Stomach (tissue), 9 donors: Measurements from ENCODE around the gene IPMK. TPM values are rescaled to one million over a fixed set of nuclear protein-coding genes. Genes with fewer than 3 reads are reported as not detected.

Source experiments
- DNase-seq, 2 donors: peaks; one replicate each; pipeline versions ENCODE4 v3.0.0 to v3.0.0-alpha.2; 2013 to 2019
- H3K27ac ChIP-seq, 5 donors: fragments of 200-600 bp in 4 of 5; sonication (generic) in 4 of 5; one replicate each; pipeline ENCODE4 v1.5.1; 2013 to 2019; ENCODE audit warnings: mild to moderate bottlenecking in 1 of 5, moderate library complexity in 1 of 5
- H3K27me3 ChIP-seq, 3 donors: fragments of 200-600 bp; sonication (generic); one replicate each; pipeline ENCODE4 v1.5.1; 2017 to 2019; ENCODE audit warnings: mixed run types in 1 of 3
- H3K36me3 ChIP-seq, 4 donors: fragments of 200-600 bp; sonication (generic); 1 replicate in 3 of 4; 2 replicates in 1 of 4; pipeline ENCODE4 v1.5.1; 2016 to 2019
- H3K4me1 ChIP-seq, 4 donors: fragments of 200-600 bp; sonication (generic); one replicate each; pipeline ENCODE4 v1.5.1; 2016 to 2019
- H3K4me3 ChIP-seq, 4 donors: fragments of 200-600 bp; sonication (generic) in 3 of 4; one replicate each; pipeline ENCODE4 v1.5.1; 2016 to 2019; ENCODE audit warnings: mild to moderate bottlenecking in 1 of 4
- H3K9me3 ChIP-seq, 4 donors: fragments of 200-600 bp; sonication (generic); one replicate each; pipeline ENCODE4 v1.5.1; 2016 to 2019
- EP300 ChIP-seq: sonication (generic); formaldehyde crosslinking; IDR thresholded peaks from one replicate; pipeline ENCODE4 v1.6.1; 2017; ENCODE audit warnings: antibody characterized with exemption
- POLR2A ChIP-seq, 4 donors: fragments of 450-650 bp; IDR thresholded peaks; one replicate each; pipeline ENCODE4 v1.6.1; 2016; ENCODE audit warnings: antibody characterized with exemption in 4 of 4, control low read depth in 2 of 4, mild to moderate bottlenecking in 1 of 4, moderate library complexity in 1 of 4
- POLR2AphosphoS5 ChIP-seq, 3 donors: sonication (generic); formaldehyde crosslinking; IDR thresholded peaks; one replicate each; pipeline ENCODE4 v1.6.1; 2016; ENCODE audit warnings: antibody characterized with exemption in 3 of 3
- WGBS, 5 donors: extraction: QIAGEN DNeasy Blood & Tissue Kit in 3 of 5; methylation state at CpG; one replicate each; pipeline versions ENCODE4 v1.1.5 to v1.1.7; 2013 to 2018; 5-methylcytosine and 5-hydroxymethylcytosine counted together
- intact Hi-C: fragments of 100-400 bp; cut with DNase I; formaldehyde crosslinking; loops from one replicate; pipeline ENCODE4 v1.15.1; 2023; ENCODE audit warnings: low total_unique reads
- polyA plus RNA-seq, 3 donors: library from polyadenylated mRNA; stranded (reverse); fragments of 200-250 nt; gene quantifications; one replicate each; pipeline ENCODE4 v1.2.3, GENCODE V29; 2013
- total RNA-seq, 5 donors: library from RNA; depleted of rRNA; stranded (reverse); fragments of >200 nt; gene quantifications; one replicate each; pipeline versions ENCODE4 v1.1.0 to v1.2.3, GENCODE V29; 2014 to 2016
- TF ChIP-seq, protein P1 (sequence below), 7 experiments: fragments of 450-650 bp in 4 of 7; fragments of 200-600 bp in 3 of 7; sonication (generic) in 3 of 7; IDR thresholded peaks; one replicate each; pipeline ENCODE4 v1.5.1; 2016 to 2019; ENCODE audit warnings: antibody characterized with exemption in 7 of 7, control low read depth in 2 of 7, mild to moderate bottlenecking in 1 of 7
- donor health status: healthy with polysubstance abuse.
- donor health status: Bipolar disorder and iron deficiency.
- donor health status: healthy.

IPMK gene
- total and polyA plus RNA-seq, 8 donors, result 1.8 to 15.6 (median 4.1) TPM; not detected in 1

GRCh38 chr10:58281092-58281752 is 13.5 kb upstream of the IPMK start:
- H3K4me1 ChIP-seq, result peaks cover 0 to 29% (median 11%) of the 10 kb centered on the region in 4 donors
- intact Hi-C loops, result no loop called here
- 51 to 65% (median 57%) methylated on average over 2 of the region's 2 CpGs for WGBS, 5 donors
- no peaks in the 10 kb centered on the region for H3K27me3 ChIP-seq
- no peaks in the 10 kb centered on the region for H3K9me3 ChIP-seq
- H3K27ac ChIP-seq, result no peak overlapping the region
- TF ChIP-seq, protein P1, sequence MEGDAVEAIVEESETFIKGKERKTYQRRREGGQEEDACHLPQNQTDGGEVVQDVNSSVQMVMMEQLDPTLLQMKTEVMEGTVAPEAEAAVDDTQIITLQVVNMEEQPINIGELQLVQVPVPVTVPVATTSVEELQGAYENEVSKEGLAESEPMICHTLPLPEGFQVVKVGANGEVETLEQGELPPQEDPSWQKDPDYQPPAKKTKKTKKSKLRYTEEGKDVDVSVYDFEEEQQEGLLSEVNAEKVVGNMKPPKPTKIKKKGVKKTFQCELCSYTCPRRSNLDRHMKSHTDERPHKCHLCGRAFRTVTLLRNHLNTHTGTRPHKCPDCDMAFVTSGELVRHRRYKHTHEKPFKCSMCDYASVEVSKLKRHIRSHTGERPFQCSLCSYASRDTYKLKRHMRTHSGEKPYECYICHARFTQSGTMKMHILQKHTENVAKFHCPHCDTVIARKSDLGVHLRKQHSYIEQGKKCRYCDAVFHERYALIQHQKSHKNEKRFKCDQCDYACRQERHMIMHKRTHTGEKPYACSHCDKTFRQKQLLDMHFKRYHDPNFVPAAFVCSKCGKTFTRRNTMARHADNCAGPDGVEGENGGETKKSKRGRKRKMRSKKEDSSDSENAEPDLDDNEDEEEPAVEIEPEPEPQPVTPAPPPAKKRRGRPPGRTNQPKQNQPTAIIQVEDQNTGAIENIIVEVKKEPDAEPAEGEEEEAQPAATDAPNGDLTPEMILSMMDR (IDR thresholded peaks at IDR 0.05), result no peak
- TF ChIP-seq POLR2AphosphoS5 (IDR thresholded peaks at IDR 0.05) (no peak), EP300 (no peak), POLR2A (IDR thresholded peaks at IDR 0.05) (no peak)
- peak in 1 of 2 donors; percentile 29 for DNase-seq
- H3K36me3 ChIP-seq, result peaks cover 0 to 20% (median 16%) of the 10 kb centered on the region in 4 donors
- no peak overlapping the region for H3K4me3 ChIP-seq

DNA sequence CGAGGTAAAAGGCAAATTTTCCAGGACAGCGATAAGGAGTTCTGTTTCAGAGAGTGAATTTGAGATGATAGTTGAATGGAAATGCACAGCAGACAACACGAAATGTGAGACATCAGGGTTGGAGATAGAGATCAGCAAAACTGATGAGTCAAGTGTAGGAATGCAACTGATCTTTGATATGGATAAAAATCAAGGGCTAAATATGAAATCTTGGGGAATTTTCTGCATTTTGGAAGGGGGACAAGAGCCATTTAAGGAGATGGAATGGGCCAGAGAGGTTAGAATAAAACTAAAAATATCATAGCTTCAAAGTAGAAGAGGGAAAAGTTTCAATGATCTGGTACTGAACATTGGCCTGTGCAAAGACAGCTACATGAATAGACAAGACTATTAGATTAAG is 12.8 kb upstream of the IPMK start:
- Histone ChIP-seq H3K4me1 (peaks cover 0 to 32% (median 14%) of the 10 kb centered on the region in 4 donors), H3K27me3 (no peaks in the 10 kb centered on the region), H3K27ac (no peak overlapping the region), H3K4me3 (no peak overlapping the region), H3K9me3 (no peaks in the 10 kb centered on the region), H3K36me3 (peaks cover 0 to 20% (median 16%) of the 10 kb centered on the region in 4 donors)
- 90 to 97% (median 94%) methylated on average over 3 of the region's 3 CpGs for WGBS, 5 donors
- TF ChIP-seq, protein P1 (IDR thresholded peaks at IDR 0.05), result no peak
- TF ChIP-seq POLR2AphosphoS5 (IDR thresholded peaks at IDR 0.05), result no peak
- TF ChIP-seq EP300, result no peak
- no peak for TF ChIP-seq POLR2A (IDR thresholded peaks at IDR 0.05)
- no peak for DNase-seq
- intact Hi-C loops, result no loop called here

GRCh38 chr10:58278962-58279307 is 11.2 kb upstream of the IPMK start:
- Histone ChIP-seq H3K36me3 (peaks cover 0 to 20% (median 16%) of the 10 kb centered on the region in 4 donors), H3K4me1 (peaks cover 0 to 42% (median 15%) of the 10 kb centered on the region in 4 donors), H3K9me3 (no peaks in the 10 kb centered on the region), H3K27me3 (no peaks in the 10 kb centered on the region), H3K4me3 (no peak overlapping the region), H3K27ac (no peak overlapping the region)
- intact Hi-C loops, result no loop called here
- TF ChIP-seq POLR2A (IDR thresholded peaks at IDR 0.05) (no peak), POLR2AphosphoS5 (IDR thresholded peaks at IDR 0.05) (no peak), EP300 (no peak)
- TF ChIP-seq, protein P1 (IDR thresholded peaks at IDR 0.05), result no peak
- no peak for DNase-seq
- WGBS, 5 donors, result 77 to 93% (median 81%) methylated on average over 1 of the region's 1 CpG

GRCh38 chr10:58278274-58278961 is 10.7 kb upstream of the IPMK start:
- no peaks in the 10 kb centered on the region for H3K27me3 ChIP-seq
- 86 to 94% (median 92%) methylated on average over 7 of the region's 7 CpGs for WGBS, 5 donors

More at GRCh38 chr10:58278274-58278961, 10.7 kb upstream of the IPMK start:
- TF ChIP-seq POLR2AphosphoS5 (IDR thresholded peaks at IDR 0.05) (no peak), EP300 (no peak), POLR2A (IDR thresholded peaks at IDR 0.05) (no peak)
- TF ChIP-seq, protein P1 (IDR thresholded peaks at IDR 0.05), result no peak
- DNase-seq, result no peak
- Histone ChIP-seq H3K4me3 (no peak overlapping the region), H3K27ac (no peak overlapping the region), H3K4me1 (peaks cover 0 to 45% (median 15%) of the 10 kb centered on the region in 4 donors), H3K9me3 (no peaks in the 10 kb centered on the region), H3K36me3 (peaks cover 0 to 20% (median 16%) of the 10 kb centered on the region in 4 donors)
- intact Hi-C loops, result no loop called here
